ENCODE results near the gene INO80C.

INO80C gene

DNA sequence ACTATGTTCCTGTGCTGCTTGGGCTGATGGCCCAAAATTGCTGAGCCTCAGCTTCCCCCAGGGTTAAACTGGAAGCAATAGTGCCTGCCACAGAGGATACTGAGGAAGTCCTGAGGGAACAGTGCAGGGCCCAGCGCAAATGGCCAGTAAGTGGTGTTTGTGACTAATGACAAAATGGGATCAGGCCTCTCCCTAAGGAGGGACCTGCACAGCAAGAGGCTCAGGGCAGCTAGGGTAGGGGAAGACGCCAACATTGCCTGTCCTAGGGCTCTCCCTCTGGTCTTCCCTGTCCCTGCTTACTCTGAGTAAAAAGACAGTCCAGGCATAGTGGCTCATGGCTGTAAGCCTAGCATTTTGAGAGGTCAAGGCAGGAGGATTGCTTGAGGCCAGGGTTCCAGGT is 37.8 kb downstream of the INO80C start:
- H3K9me3 ChIP-seq (ENCODE audit: insufficient read depth, low read length), result no peaks in the 10 kb centered on the region
- TF ChIP-seq, protein P1, sequence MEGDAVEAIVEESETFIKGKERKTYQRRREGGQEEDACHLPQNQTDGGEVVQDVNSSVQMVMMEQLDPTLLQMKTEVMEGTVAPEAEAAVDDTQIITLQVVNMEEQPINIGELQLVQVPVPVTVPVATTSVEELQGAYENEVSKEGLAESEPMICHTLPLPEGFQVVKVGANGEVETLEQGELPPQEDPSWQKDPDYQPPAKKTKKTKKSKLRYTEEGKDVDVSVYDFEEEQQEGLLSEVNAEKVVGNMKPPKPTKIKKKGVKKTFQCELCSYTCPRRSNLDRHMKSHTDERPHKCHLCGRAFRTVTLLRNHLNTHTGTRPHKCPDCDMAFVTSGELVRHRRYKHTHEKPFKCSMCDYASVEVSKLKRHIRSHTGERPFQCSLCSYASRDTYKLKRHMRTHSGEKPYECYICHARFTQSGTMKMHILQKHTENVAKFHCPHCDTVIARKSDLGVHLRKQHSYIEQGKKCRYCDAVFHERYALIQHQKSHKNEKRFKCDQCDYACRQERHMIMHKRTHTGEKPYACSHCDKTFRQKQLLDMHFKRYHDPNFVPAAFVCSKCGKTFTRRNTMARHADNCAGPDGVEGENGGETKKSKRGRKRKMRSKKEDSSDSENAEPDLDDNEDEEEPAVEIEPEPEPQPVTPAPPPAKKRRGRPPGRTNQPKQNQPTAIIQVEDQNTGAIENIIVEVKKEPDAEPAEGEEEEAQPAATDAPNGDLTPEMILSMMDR (IDR thresholded peaks at IDR 0.05; ENCODE audit: low read depth, low read length), result no peak
- TF ChIP-seq EZH2phosphoT487 (IDR thresholded peaks at IDR 0.05; ENCODE audit: low read depth), result no peak
- H3K4me3 ChIP-seq (ENCODE audit: low read length), result no peak overlapping the region
- H3K9ac ChIP-seq (ENCODE audit: low read length), result no peak overlapping the region
- no peaks in the 10 kb centered on the region for H3K27me3 ChIP-seq (ENCODE audit: low read depth, low read length)
- no peaks in the 10 kb centered on the region for H3K36me3 ChIP-seq (replicated peaks; ENCODE audit: low read depth, low read length)
- no peaks in the 10 kb centered on the region for H4K20me1 ChIP-seq (ENCODE audit: insufficient read depth, low read length)
- H3K79me2 ChIP-seq (ENCODE audit: low read length), result no peaks in the 10 kb centered on the region
- no peak overlapping the region for H2AFZ ChIP-seq (ENCODE audit: low read depth, low read length)
- peaks cover 12% of the 10 kb centered on the region for H3K4me1 ChIP-seq (ENCODE audit: low read length)
- H3K4me2 ChIP-seq (ENCODE audit: low read length), result no peak overlapping the region
- no peak overlapping the region for H3K27ac ChIP-seq (ENCODE audit: low read length)

DNA sequence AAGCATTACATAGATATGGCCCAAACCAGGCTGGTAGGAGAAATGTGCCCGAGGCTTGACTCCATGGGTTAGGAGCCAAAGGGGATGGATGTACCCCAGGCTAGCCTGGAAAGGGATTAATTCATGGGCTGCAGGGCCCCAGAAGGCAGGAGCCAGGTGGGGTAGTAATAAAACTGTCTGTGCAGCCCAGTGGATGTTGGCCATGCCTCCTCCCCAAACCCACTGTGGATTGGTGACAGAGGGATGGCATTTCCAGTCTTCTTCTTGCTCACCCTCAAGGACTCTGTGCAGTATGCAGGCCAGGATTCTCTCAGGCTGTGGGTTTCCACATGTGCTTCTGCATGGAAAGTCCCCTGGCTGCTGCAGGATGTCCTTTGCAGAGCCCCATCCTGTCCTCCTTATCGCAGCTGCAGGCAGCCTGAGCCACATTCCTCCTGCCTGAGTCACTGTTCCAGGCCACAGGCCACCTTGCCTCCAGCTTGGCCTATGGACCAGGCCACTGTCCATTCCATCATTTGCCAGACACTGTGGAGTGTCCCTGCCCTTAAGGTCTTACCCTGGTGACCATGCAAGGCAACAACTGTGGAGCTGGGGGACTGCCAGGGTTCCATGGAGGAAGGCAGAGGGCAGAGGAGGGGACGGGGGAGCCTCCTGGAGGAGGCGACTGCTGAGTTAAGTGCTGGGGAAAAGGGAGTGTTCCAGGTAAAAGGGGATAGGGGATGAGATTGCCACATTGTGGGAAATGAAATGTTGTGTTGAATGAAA is 38.9 kb downstream of the INO80C start:
- H2AFZ ChIP-seq (ENCODE audit: low read depth, low read length), result no peak overlapping the region
- no peaks in the 10 kb centered on the region for H3K36me3 ChIP-seq (replicated peaks; ENCODE audit: low read depth, low read length)
- peaks cover 6% of the 10 kb centered on the region for H3K4me1 ChIP-seq (ENCODE audit: low read length)
- H3K79me2 ChIP-seq (ENCODE audit: low read length), result no peaks in the 10 kb centered on the region
- no peak overlapping the region for H3K9ac ChIP-seq (ENCODE audit: low read length)
- H4K20me1 ChIP-seq (ENCODE audit: insufficient read depth, low read length), result no peaks in the 10 kb centered on the region
- H3K27me3 ChIP-seq (ENCODE audit: low read depth, low read length), result no peaks in the 10 kb centered on the region
- TF ChIP-seq, protein P1 (IDR thresholded peaks at IDR 0.05; ENCODE audit: low read depth, low read length), result no peak
- no peak for TF ChIP-seq EZH2phosphoT487 (IDR thresholded peaks at IDR 0.05; ENCODE audit: low read depth)
- H3K27ac ChIP-seq (ENCODE audit: low read length), result no peak overlapping the region
- H3K9me3 ChIP-seq (ENCODE audit: insufficient read depth, low read length), result no peaks in the 10 kb centered on the region
- no peak overlapping the region for H3K4me2 ChIP-seq (ENCODE audit: low read length)
- no peak overlapping the region for H3K4me3 ChIP-seq (ENCODE audit: low read length)

DNA sequence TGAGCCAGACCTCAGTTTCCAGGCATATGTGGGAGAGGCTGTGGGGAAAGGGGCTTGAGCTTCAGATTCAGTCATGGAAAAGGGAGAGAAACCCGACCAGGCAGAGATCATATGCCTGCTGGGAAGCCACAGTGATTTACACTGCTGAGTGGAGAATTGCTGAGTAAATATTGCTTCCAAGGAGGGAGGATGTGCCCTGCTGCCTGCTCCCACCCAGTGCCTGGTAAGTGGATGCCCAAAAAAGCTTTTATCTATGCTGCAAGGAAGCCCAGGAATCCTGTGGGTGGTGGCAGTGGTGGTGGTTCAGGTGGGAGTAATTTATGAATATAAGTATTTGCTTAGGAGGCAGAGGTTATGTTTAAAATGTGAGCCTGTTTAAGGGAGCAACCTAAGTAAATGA is 39.5 kb downstream of the INO80C start:
- Histone ChIP-seq H3K9ac (ENCODE audit: low read length) (no peak overlapping the region), H2AFZ (ENCODE audit: low read depth, low read length) (no peak overlapping the region), H3K4me3 (ENCODE audit: low read length) (no peak overlapping the region), H4K20me1 (ENCODE audit: insufficient read depth, low read length) (no peaks in the 10 kb centered on the region), H3K9me3 (ENCODE audit: insufficient read depth, low read length) (no peaks in the 10 kb centered on the region), H3K27me3 (ENCODE audit: low read depth, low read length) (no peaks in the 10 kb centered on the region), H3K27ac (ENCODE audit: low read length) (no peak overlapping the region), H3K4me2 (ENCODE audit: low read length) (no peak overlapping the region), H3K4me1 (ENCODE audit: low read length) (peaks cover 6% of the 10 kb centered on the region), H3K36me3 (replicated peaks; ENCODE audit: low read depth, low read length) (no peaks in the 10 kb centered on the region), H3K79me2 (ENCODE audit: low read length) (no peaks in the 10 kb centered on the region)
- TF ChIP-seq, protein P1 (IDR thresholded peaks at IDR 0.05; ENCODE audit: low read depth, low read length), result no peak
- TF ChIP-seq EZH2phosphoT487 (IDR thresholded peaks at IDR 0.05; ENCODE audit: low read depth), result no peak

DNA sequence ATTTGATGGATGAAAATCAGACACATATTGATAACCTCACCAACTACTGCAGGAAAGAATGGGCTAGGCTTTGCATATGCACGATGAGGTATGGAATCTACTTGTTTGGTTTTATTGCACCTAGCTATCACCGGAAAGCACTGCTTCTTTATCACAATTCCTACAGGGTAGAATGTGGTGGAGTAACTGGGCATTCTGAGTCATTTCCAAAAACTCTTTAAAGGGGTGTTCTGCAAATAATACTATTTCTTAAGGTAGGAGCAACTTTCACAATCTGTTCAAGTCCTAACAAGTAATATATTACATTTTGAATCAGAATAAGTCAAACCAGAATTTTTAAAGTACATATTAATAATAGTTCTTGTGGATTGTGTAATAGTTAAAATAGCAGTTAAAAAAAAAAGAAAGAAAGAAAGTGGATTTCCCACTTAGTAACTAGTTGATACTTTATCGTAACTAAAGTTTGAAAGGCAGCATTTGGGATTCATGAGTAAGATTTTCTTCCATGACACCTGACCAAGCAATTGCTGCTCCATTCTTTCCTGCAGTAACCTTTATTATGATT is 40.5 kb downstream of the INO80C start:
- H3K4me2 ChIP-seq (ENCODE audit: low read length), result no peak overlapping the region

More for the DNA sequence above, 40.5 kb downstream of the INO80C start:
- Histone ChIP-seq H3K27ac (ENCODE audit: low read length) (no peak overlapping the region), H2AFZ (ENCODE audit: low read depth, low read length) (no peak overlapping the region), H3K36me3 (replicated peaks; ENCODE audit: low read depth, low read length) (no peaks in the 10 kb centered on the region), H3K9me3 (ENCODE audit: insufficient read depth, low read length) (no peaks in the 10 kb centered on the region), H4K20me1 (ENCODE audit: insufficient read depth, low read length) (no peaks in the 10 kb centered on the region), H3K4me1 (ENCODE audit: low read length) (peaks cover 6% of the 10 kb centered on the region), H3K27me3 (ENCODE audit: low read depth, low read length) (no peaks in the 10 kb centered on the region), H3K9ac (ENCODE audit: low read length) (no peak overlapping the region), H3K4me3 (ENCODE audit: low read length) (no peak overlapping the region), H3K79me2 (ENCODE audit: low read length) (no peaks in the 10 kb centered on the region)
- no peak for TF ChIP-seq EZH2phosphoT487 (IDR thresholded peaks at IDR 0.05; ENCODE audit: low read depth)
- TF ChIP-seq, protein P1 (IDR thresholded peaks at IDR 0.05; ENCODE audit: low read depth, low read length), result no peak
